OCI-LY7 (cell line): Measurements from ENCODE around the gene BDKRB2.

Experiments used
- EZH2phosphoT487 ChIP-seq: fragments of 200-600 bp; sonication (generic); IDR thresholded peaks from 2 replicates; pipeline ENCODE4 v1.6.1; 2018; ENCODE audit warnings: low read depth, borderline replicate concordance, mild to moderate bottlenecking, mixed run types, antibody characterized with exemption, low read length, moderate library complexity, mixed read lengths
- TF ChIP-seq, protein P1 (sequence below): fragments of 200-600 bp; sonication (generic); conservative IDR thresholded peaks from 2 replicates; pipeline ENCODE4 v1.5.1; 2014; ENCODE audit warnings: mild to moderate bottlenecking, antibody characterized with exemption, low read length, moderate library complexity, mixed read lengths

DNA sequence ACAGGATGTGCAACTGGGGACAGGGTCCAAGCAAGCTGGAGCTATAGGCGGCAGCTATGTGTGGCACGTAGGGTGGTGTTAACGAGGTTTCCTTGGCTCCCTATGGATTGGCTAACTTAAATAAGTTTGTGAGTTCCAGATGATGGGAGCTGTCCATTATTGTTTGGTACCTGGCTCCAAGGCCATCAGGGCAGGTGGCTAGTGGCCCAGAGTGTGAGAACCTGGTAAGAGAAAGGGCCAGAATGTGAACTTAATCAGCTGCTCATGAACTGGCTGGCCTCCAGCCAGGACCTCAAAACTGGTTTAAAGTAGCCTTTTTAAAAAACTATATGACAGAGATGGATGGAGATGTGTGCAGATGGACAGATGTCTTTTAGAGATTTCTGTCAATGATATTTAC, 1.5 kb upstream of the BDKRB2 start:
- TF ChIP-seq, protein P1, sequence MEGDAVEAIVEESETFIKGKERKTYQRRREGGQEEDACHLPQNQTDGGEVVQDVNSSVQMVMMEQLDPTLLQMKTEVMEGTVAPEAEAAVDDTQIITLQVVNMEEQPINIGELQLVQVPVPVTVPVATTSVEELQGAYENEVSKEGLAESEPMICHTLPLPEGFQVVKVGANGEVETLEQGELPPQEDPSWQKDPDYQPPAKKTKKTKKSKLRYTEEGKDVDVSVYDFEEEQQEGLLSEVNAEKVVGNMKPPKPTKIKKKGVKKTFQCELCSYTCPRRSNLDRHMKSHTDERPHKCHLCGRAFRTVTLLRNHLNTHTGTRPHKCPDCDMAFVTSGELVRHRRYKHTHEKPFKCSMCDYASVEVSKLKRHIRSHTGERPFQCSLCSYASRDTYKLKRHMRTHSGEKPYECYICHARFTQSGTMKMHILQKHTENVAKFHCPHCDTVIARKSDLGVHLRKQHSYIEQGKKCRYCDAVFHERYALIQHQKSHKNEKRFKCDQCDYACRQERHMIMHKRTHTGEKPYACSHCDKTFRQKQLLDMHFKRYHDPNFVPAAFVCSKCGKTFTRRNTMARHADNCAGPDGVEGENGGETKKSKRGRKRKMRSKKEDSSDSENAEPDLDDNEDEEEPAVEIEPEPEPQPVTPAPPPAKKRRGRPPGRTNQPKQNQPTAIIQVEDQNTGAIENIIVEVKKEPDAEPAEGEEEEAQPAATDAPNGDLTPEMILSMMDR, result no peak
- TF ChIP-seq EZH2phosphoT487, result no peak
